K562 (cell line): ENCODE data around the gene KLK3. TPM values are rescaled to one million over a fixed set of nuclear protein-coding genes. Genes with fewer than 3 reads are reported as not detected.
A peak's percentile ranks its signal among the peaks of the same experiment; 100 is the strongest.

Experiments used
- ATAC-seq: fragments of 200-7000 bp; cut with Tn5 transposase; 3 replicates; pipeline ENCODE4 v1.9.1; 2020; ENCODE audit warnings: moderate library complexity
- BruUV-seq: library from RNA; stranded (reverse); fragments of 400-500 nt; replicated peaks from 2 replicates; lab custom pipeline; 2021; lab: Mats Ljungman, UMichigan
- CTCF ChIA-PET: fragments of 300-600 bp; formaldehyde crosslinking; extraction: SDS; loops from one replicate; lab custom pipeline; 2021; ENCODE audit warnings: low intra/inter-chr PET ratio; lab: Yijun Ruan, JAX
- POLR2A ChIA-PET: fragments of 300-600, 350-650 bp; sonication (Branson Sonifier 250); formaldehyde crosslinking; extraction: SDS; loops from one replicate; lab custom pipeline; 2021; ENCODE audit warnings: antibody characterized with exemption, inconsistent platforms; lab: Yijun Ruan, JAX
- DNase-seq, 4 experiments: peaks; one replicate each; pipeline versions ENCODE4 v3.0.0 to v3.0.0-alpha.2; 2011 to 2018; ENCODE audit warnings: low spot score in 3 of 4, mixed read lengths in 3 of 4; ENCODE audit errors: extremely low read depth in 1 of 4
- FAIRE-seq: peaks from 2 replicates; lab custom pipeline; 2011; peaks lifted over from hg19 to GRCh38; lab: Jason Lieb, UNC
- H2AFZ ChIP-seq: 2 replicates; pipeline ENCODE4 v1.6.0; 2011; ENCODE audit warnings: low read depth, low read length, control low read depth, inconsistent platforms
- H3K27ac ChIP-seq: fragments of 200-600 bp; 3 replicates; pipeline ENCODE4 v1.8.0; 2011; ENCODE audit warnings: low read depth, mild to moderate bottlenecking, control low read depth, inconsistent platforms, low read length, moderate library complexity, mixed read lengths; ENCODE audit errors: extremely low read depth
- H3K27me3 ChIP-seq, 2 experiments: fragments of 300-600 bp in 1 of 2; 2 replicates in 1 of 2; 3 replicates in 1 of 2; pipeline versions ENCODE4 v1.6.0 to v1.8.0; 2011; ENCODE audit warnings: inconsistent platforms in 2 of 2, low read length in 2 of 2, mild to moderate bottlenecking in 1 of 2, mixed read lengths in 1 of 2, moderate library complexity in 1 of 2; ENCODE audit not compliant: control insufficient read depth in 2 of 2, insufficient read depth in 2 of 2
- H3K36me3 ChIP-seq: fragments of 300-600 bp; 3 replicates; pipeline ENCODE4 v1.8.0; 2011; ENCODE audit warnings: mild to moderate bottlenecking, low read length, inconsistent platforms; ENCODE audit not compliant: control insufficient read depth, insufficient read depth
- H3K4me1 ChIP-seq, 2 experiments: fragments of 200-600 bp in 1 of 2; replicated peaks in 1 of 2; 2 replicates in 1 of 2; 3 replicates in 1 of 2; pipeline versions ENCODE4 v1.5.1 to v1.8.0; 2011; ENCODE audit warnings: inconsistent platforms in 2 of 2, low read length in 2 of 2, mild to moderate bottlenecking in 1 of 2, mixed read lengths in 1 of 2, moderate library complexity in 1 of 2; ENCODE audit not compliant: control insufficient read depth in 2 of 2, insufficient read depth in 2 of 2
- H3K4me2 ChIP-seq: 2 replicates; pipeline ENCODE4 v1.6.1; 2011; ENCODE audit warnings: low read length, control low read depth, inconsistent platforms, mixed read lengths; ENCODE audit not compliant: insufficient read depth
- H3K4me3 ChIP-seq: fragments of 200-600 bp; sonication (generic), shearing (Covaris generic); 2 replicates; pipeline ENCODE4 v1.5.1; 2016; ENCODE audit warnings: control low read depth, inconsistent platforms
- H3K79me2 ChIP-seq: fragments of 200-600 bp; 3 replicates; pipeline ENCODE4 v1.8.0; 2011; ENCODE audit warnings: low read length, inconsistent platforms; ENCODE audit not compliant: control insufficient read depth, insufficient read depth
- H3K9ac ChIP-seq, 2 experiments: 2 replicates each; pipeline versions ENCODE4 v1.6.0 to v1.6.1; 2011; ENCODE audit warnings: low read depth in 2 of 2, low read length in 2 of 2, control low read depth in 1 of 2, inconsistent platforms in 1 of 2, mild to moderate bottlenecking in 1 of 2, mixed read lengths in 1 of 2; ENCODE audit not compliant: insufficient read depth in 1 of 2
- H3K9me1 ChIP-seq: one replicate; pipeline ENCODE4 v1.6.0; 2011; ENCODE audit warnings: inconsistent platforms, mild to moderate bottlenecking, low read length, moderate library complexity; ENCODE audit not compliant: control insufficient read depth, insufficient read depth
- H3K9me3 ChIP-seq: replicated peaks from 2 replicates; pipeline ENCODE4 v1.5.1; 2011; ENCODE audit warnings: low read depth, low read length, inconsistent platforms; ENCODE audit not compliant: control insufficient read depth, insufficient read depth
- H4K20me1 ChIP-seq: replicated peaks from 2 replicates; pipeline ENCODE4 v1.6.1; 2011; ENCODE audit warnings: low read length, inconsistent platforms, mixed read lengths; ENCODE audit not compliant: control insufficient read depth, insufficient read depth
- AFF1 ChIP-seq, 2 experiments: fragments of 450-650 bp; IDR thresholded peaks; 2 replicates each; pipeline ENCODE4 v1.6.1; 2018; ENCODE audit warnings: mild to moderate bottlenecking in 2 of 2, low read depth in 1 of 2; ENCODE audit not compliant: partially characterized antibody in 2 of 2
- EP300 ChIP-seq: IDR thresholded peaks from 2 replicates; pipeline ENCODE4 v1.6.1; 2012; ENCODE audit warnings: low read length, improper control_type of control experiment
- EP400 ChIP-seq: fragments of 450-650 bp; IDR thresholded peaks from 2 replicates; pipeline ENCODE4 v1.6.1; 2017; ENCODE audit warnings: antibody characterized with exemption, mild to moderate bottlenecking, moderate library complexity
- MAFG ChIP-seq: fragments of 450-650 bp; conservative IDR thresholded peaks from 2 replicates; pipeline ENCODE4 v1.6.1; 2016; ENCODE audit warnings: missing genetic modification characterization, missing compliant biosample characterization
- MCM7 ChIP-seq, 2 experiments: fragments of 450-650 bp; IDR thresholded peaks; 2 replicates each; pipeline ENCODE4 v1.6.1; 2016 to 2018
- NR1H2 ChIP-seq: sonication (generic); formaldehyde crosslinking; IDR thresholded peaks from 2 replicates; pipeline ENCODE4 v1.4.0; 2020; ENCODE audit warnings: mild to moderate bottlenecking, missing genetic modification reagents
- NRF1 ChIP-seq, 2 experiments: fragments of 450-650 bp; IDR thresholded peaks in 1 of 2; conservative IDR thresholded peaks in 1 of 2; 2 replicates each; pipeline ENCODE4 v1.6.1; 2014; ENCODE audit warnings: mild to moderate bottlenecking in 2 of 2
- OTX1 ChIP-seq: fragments of 450-650 bp; formaldehyde crosslinking; IDR thresholded peaks from 2 replicates; pipeline ENCODE4 v1.4.0; 2022; ENCODE audit warnings: mild to moderate bottlenecking
- PATZ1 ChIP-seq: fragments of 250-450 bp; sonication (Bioruptor Pico); IDR thresholded peaks from 2 replicates; pipeline ENCODE4 v1.5.0; 2020; ENCODE audit warnings: mild to moderate bottlenecking, borderline replicate concordance
- U2AF2 ChIP-seq: fragments of 200-400 bp; formaldehyde crosslinking; optimal IDR thresholded peaks from 2 replicates; pipeline ENCODE3; 2017; ENCODE audit warnings: low read depth, mild to moderate bottlenecking, low read length
- ZNF436 ChIP-seq: fragments of 250-450, 450-650 bp; sonication (Bioruptor Pico); formaldehyde crosslinking; IDR thresholded peaks from 2 replicates; pipeline ENCODE4 v1.7.0; 2020; ENCODE audit warnings: mild to moderate bottlenecking
- WGBS: fragments of 100-300 bp; shearing (Covaris generic); methylation state at CpG from one replicate; pipeline ENCODE4 v1.1.6; 2016; ENCODE audit warnings: low coverage, mixed read lengths; ENCODE audit not compliant: insufficient coverage; ENCODE audit errors: missing lambda C conversion rate; 5-methylcytosine and 5-hydroxymethylcytosine counted together
- in situ Hi-C: fragments of 300-500 bp; cut with MboI; formaldehyde crosslinking; loops from 4 replicates; pipeline ENCODE4 v1.15.0; 2018; ENCODE audit warnings: inconsistent platforms, mixed read lengths
- intact Hi-C: fragments of 100-400 bp; cut with micrococcal nuclease; formaldehyde crosslinking; loops from 2 replicates; pipeline ENCODE4 v1.14.2; 2022
- polyA plus RNA-seq, 8 experiments: library from polyadenylated mRNA; depleted of rRNA in 4 of 8; stranded (reverse) in 5 of 8; unstranded in 3 of 8; fragments of >200 nt; fragmentation: Nextera tagmentation in 2 of 8; fragmentation: Illumina TruSeq in 1 of 8; extraction: Ambion mirVana in 2 of 8; extraction: Trizol in 1 of 8; gene quantifications; 2 replicates each; pipeline versions ENCODE4 v1.2.1 to v1.2.3, GENCODE V29; 2011 to 2014; ENCODE audit warnings: inconsistent platforms in 1 of 8, missing spikeins in 1 of 8
- total RNA-seq, 7 experiments: library from RNA; depleted of rRNA in 6 of 7; stranded (reverse); fragments of >200 nt in 6 of 7; fragmentation: Illumina TruSeq in 2 of 7; extraction: Trizol in 2 of 7; gene quantifications; 2 replicates each; pipeline versions ENCODE4 v1.2.1 to v1.2.3, GENCODE V29; 2011 to 2021; ENCODE audit warnings: low replicate concordance in 1 of 7
- TF ChIP-seq, protein P1 (sequence below), 2 experiments: fragments of 450-650 bp in 1 of 2; IDR thresholded peaks; 2 replicates each; pipeline ENCODE4 v1.6.1; 2011 to 2017; ENCODE audit warnings: low read depth in 2 of 2, antibody characterized with exemption in 1 of 2, borderline replicate concordance in 1 of 2, low read length in 1 of 2, mild to moderate bottlenecking in 1 of 2, mixed read lengths in 1 of 2; ENCODE audit not compliant: control insufficient read depth in 1 of 2

Gene KLK3
- total and polyA plus RNA-seq, 9 of the 15 experiments (the other 6 are each of a cell fraction or from before 2014, with no cell fraction given) = not detected

DNA sequence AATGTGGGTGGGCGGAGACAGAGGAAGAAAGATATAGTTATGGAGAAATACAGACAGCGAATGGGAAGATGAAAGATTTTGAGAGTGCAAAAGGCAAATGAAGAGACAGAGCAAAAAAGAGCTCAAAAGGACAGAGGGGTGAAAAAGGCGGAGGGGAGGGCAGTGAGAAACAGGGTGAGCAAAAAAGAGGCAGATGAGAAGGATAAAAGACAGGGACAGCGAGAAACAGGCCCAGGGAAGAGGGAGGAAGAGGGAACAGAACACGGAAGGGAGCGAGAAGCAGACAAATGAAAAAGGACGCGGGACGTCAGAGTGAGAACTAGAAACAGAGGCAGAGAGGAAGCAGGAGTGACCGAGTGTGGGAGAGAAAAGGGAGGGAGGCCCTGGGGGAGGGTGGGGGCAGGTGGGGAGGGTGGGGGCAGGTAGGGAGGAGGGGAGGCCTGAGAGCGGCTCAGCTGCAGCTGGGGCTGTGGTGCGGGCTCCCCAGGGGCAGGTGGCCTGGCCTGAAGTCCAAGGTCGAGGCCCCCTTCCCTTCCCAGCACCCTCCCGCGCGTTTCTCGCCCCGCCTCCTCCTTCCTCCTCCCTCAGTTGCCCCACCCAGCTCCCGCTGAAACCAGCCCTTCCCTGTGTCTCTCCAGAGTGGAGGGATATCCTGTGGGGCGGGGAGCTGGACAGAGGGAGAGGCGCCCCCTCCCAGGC is 34.0 kb upstream of the KLK3 start:
- POLR2A ChIA-PET = interaction anchor here (0.6 to 8.6 kb wide), 9 partner anchors 9 to 89 kb away, joined by 3 to 70 read pairs (median 3); partner anchors contain the start of gene KLK15
- CTCF ChIA-PET = no interaction called here
- peak overlapping the region; percentile 92 for H2AFZ ChIP-seq
- TF ChIP-seq U2AF2 (no peak), PATZ1 (CRISPR knock-in tag) (no peak), NRF1 (conservative IDR thresholded peaks at IDR 0.05 in 1 of 2, IDR thresholded peaks at IDR 0.05 in 1 of 2) (no peak), AFF1 (IDR thresholded peaks at IDR 0.05; ENCODE audit: low read depth in 1 of 2, partially characterized antibody in 2 of 2) (peak in 1 of 2 experiments; percentile 42), EP400 (no peak), NR1H2 (no peak), ZNF436 (no peak), OTX1 (peak; percentile 51; the same call in 1 of the 2 replicates), MCM7 (IDR thresholded peaks at IDR 0.05) (peak in 1 of 2 experiments; percentile 89; a peak in 2 of 4 replicates), MAFG (tag) (no peak), EP300 (no peak)
- TF ChIP-seq, protein P1, sequence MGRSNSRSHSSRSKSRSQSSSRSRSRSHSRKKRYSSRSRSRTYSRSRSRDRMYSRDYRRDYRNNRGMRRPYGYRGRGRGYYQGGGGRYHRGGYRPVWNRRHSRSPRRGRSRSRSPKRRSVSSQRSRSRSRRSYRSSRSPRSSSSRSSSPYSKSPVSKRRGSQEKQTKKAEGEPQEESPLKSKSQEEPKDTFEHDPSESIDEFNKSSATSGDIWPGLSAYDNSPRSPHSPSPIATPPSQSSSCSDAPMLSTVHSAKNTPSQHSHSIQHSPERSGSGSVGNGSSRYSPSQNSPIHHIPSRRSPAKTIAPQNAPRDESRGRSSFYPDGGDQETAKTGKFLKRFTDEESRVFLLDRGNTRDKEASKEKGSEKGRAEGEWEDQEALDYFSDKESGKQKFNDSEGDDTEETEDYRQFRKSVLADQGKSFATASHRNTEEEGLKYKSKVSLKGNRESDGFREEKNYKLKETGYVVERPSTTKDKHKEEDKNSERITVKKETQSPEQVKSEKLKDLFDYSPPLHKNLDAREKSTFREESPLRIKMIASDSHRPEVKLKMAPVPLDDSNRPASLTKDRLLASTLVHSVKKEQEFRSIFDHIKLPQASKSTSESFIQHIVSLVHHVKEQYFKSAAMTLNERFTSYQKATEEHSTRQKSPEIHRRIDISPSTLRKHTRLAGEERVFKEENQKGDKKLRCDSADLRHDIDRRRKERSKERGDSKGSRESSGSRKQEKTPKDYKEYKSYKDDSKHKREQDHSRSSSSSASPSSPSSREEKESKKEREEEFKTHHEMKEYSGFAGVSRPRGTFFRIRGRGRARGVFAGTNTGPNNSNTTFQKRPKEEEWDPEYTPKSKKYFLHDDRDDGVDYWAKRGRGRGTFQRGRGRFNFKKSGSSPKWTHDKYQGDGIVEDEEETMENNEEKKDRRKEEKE (IDR thresholded peaks at IDR 0.05; ENCODE audit: borderline replicate concordance in 1 of 2, control insufficient read depth in 1 of 2, low read depth in 2 of 2, low read length in 1 of 2) = peak in 1 of 2 experiments; percentile 52; a peak in 1 of 4 replicates

More for the DNA sequence above, 34.0 kb upstream of the KLK3 start:
- peaks cover 57 to 77% of the 10 kb centered on the region in 2 experiments for H3K4me1 ChIP-seq
- H3K4me3 ChIP-seq = peak overlapping the region; percentile 25; the same call in 1 of the 2 replicates
- peak overlapping the region; percentile 74 for H3K27ac ChIP-seq
- 4% methylated on average over 9 of the region's 21 CpGs for WGBS
- no peaks in the 10 kb centered on the region for H3K36me3 ChIP-seq
- DNase-seq = peak; percentile 78 to 87 (median 85)
- intact Hi-C loops = no loop called here
- peak; percentile 57 for ATAC-seq
- H3K4me2 ChIP-seq = peak overlapping the region; percentile 79
- BruUV-seq = no TSS peak
- H3K9me1 ChIP-seq = peaks cover 2% of the 10 kb centered on the region
- no peaks in the 10 kb centered on the region for H3K27me3 ChIP-seq
- H3K79me2 ChIP-seq = 0 out of 3 replicates have a peak, but pooled peaks cover 6% of the 10 kb centered on the region
- H3K9ac ChIP-seq = peak overlapping the region; percentile 66 to 83; a peak in 3 of 4 replicates
- FAIRE-seq = peak; percentile 69
- in situ Hi-C loops = no loop called here
- no peaks in the 10 kb centered on the region for H3K9me3 ChIP-seq
- H4K20me1 ChIP-seq = no peaks in the 10 kb centered on the region
